NCI-H187 (cell line): ENCODE data around the gene KRTAP10-9.

Experiments used
- DNase-seq, 2 experiments: peaks; one replicate each; lab custom pipeline; 2025; lab: John Stamatoyannopoulos, UW

KRTAP10-9 gene

DNA sequence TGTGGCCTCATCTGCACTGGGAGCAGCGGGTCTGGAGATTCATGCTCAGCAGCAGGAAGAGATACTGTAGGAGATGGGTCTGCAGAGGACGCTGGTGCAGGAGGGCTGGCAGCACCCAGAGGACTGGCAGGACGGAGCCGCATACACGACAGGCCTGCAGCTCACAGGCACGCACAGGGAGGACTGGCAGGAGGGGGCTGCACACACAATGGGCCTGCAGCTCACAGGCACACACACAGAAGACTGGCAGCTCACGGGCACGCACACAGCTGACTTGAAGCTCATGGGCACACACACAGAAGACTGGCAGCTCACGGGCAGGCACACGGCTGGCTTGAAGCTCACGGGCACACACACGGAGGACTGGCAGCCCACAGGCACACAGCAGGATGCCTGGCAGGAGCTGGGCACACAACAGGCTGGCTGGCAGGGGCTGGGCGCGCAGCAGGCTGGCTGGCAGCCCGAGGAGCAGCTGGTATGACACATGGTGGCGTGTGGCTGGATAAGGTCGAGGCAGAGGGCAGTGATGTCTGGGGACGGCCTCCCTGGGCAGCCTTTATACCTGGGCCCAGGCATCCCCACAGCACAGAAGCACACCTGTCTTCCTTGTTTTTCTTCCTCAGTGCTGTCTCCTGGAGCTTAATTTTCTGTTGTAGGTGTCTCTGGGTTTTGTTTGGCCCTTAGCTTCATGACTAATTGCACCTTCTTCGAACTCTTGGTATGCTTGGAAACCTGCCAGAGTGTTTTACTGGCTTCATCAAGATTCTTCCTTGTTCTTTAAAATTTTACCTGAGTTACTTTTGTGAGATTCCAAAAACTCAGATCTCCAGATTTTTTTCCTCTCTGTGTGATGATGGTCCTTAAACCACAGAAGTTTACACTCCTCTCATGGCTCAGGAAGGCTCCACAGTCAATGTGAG is 39.8 kb downstream of the KRTAP10-9 start, which contains the start of gene KRTAP12-2:
Gene KRTAP12-2 (minus strand): TSS at position 527 of the 920 bp plus-strand sequence. CDS start 41 bp downstream, at position 486.
- DNase-seq: no peak

DNA sequence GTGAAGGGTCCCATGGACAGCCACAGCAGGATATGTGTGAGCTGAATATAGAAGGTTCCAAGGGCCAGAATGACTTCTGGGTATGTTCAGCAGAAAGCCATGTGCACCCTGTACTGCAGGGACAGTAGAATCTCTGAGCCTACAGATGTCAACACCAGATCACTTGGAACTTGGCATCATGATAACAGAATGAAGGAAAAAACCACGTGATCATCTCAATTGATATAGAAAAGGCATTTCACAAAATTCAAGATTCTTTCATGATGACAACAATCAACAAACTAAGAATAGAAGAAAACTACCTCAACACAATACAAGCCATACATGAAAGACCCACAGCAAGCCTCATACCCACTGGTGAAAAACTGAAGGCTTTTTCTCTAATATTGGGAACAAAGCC is 40.7 kb downstream of the KRTAP10-9 start:
- DNase-seq: no peak

GRCh38 chr21:44670642-44671432 is 43.9 kb downstream of the KRTAP10-9 start:
- no peak for DNase-seq

- no peak for DNase-seq
Measured at GRCh38 chr21:44671911-44672310, 45.0 kb downstream of the KRTAP10-9 start.

- DNase-seq: no peak
Measured at GRCh38 chr21:44677881-44678280, 51.0 kb downstream of the KRTAP10-9 start.
